Femur (tissue), 1 donor: ENCODE measurements around the gene CTIF.
"Not testable (repeated sequence)": the region's sequence is repeated elsewhere in the genome, so short reads cannot be mapped to it uniquely, and the experiment has no call there.

Experiments used
- DNase-seq: peaks from one replicate; pipeline ENCODE4 v3.0.0-alpha.2; 2017

Gene CTIF

GRCh38 chr18:48538531-48539405, at the start of gene CTIF:
CTIF (plus strand) TSS chr18:48539031; CDS start chr18:48619566, 80,535 bp downstream.
- peak; percentile 98 for DNase-seq

GRCh38 chr18:48490641-48491293, 48.1 kb upstream of the CTIF start:
- DNase-seq, result no peak

GRCh38 chr18:48492880-48493279, 46.0 kb upstream of the CTIF start:
- no peak for DNase-seq

GRCh38 chr18:48493434-48494230, 45.2 kb upstream of the CTIF start:
- DNase-seq, result no peak

- DNase-seq, result no peak
Measured at GRCh38 chr18:48497863-48498262, 41.0 kb upstream of the CTIF start.

GRCh38 chr18:48500517-48500916, 38.3 kb upstream of the CTIF start:
- DNase-seq, result no peak

- DNase-seq, result no peak
Measured at GRCh38 chr18:48502906-48503305, 35.9 kb upstream of the CTIF start.

- DNase-seq, result no peak
Measured at GRCh38 chr18:48504819-48505218, 34.0 kb upstream of the CTIF start.

- not testable (repeated sequence) for DNase-seq
Measured at GRCh38 chr18:48506983-48507568, 31.8 kb upstream of the CTIF start.

- not testable (repeated sequence) for DNase-seq
Measured at GRCh38 chr18:48512498-48512897, 26.3 kb upstream of the CTIF start.

- DNase-seq, result no peak
Measured at GRCh38 chr18:48514786-48515185, 24.0 kb upstream of the CTIF start.

- no peak for DNase-seq
Measured at GRCh38 chr18:48517048-48517447, 21.8 kb upstream of the CTIF start.

- no peak for DNase-seq
Measured at GRCh38 chr18:48519431-48520100, 19.3 kb upstream of the CTIF start.

- DNase-seq, result no peak
Measured at GRCh38 chr18:48521723-48522122, 17.1 kb upstream of the CTIF start.

- no peak for DNase-seq
Measured at GRCh38 chr18:48525671-48526070, 13.2 kb upstream of the CTIF start.

GRCh38 chr18:48527461-48527860, 11.4 kb upstream of the CTIF start:
- no peak for DNase-seq

GRCh38 chr18:48528861-48529260, 10.0 kb upstream of the CTIF start:
- no peak for DNase-seq

GRCh38 chr18:48529796-48530195, 9.0 kb upstream of the CTIF start:
- DNase-seq, result peak; percentile 36

GRCh38 chr18:48530399-48531081, 8.3 kb upstream of the CTIF start:
- no peak for DNase-seq

- DNase-seq, result no peak
Measured at GRCh38 chr18:48531082-48531403, 7.8 kb upstream of the CTIF start.

GRCh38 chr18:48531908-48532307, 6.9 kb upstream of the CTIF start:
- DNase-seq, result no peak
